Brain microvascular endothelial cell (primary cell): ENCODE data around the gene ST6GALNAC1.
A peak's percentile ranks its signal among the peaks of the same experiment; 100 is the strongest.

Experiments
- DNase-seq: peaks from one replicate; pipeline ENCODE4 v3.0.0-alpha.2; 2020
- H3K27ac ChIP-seq: fragments of 250-450 bp; sonication (Bioruptor Pico); 2 replicates; pipeline ENCODE4 v1.5.1; 2020; ENCODE audit warnings: mild to moderate bottlenecking, moderate library complexity
- H3K27me3 ChIP-seq: fragments of 250-450 bp; sonication (Bioruptor Pico); replicated peaks from 2 replicates; pipeline ENCODE4 v1.5.1; 2020; ENCODE audit warnings: mild to moderate bottlenecking
- H3K36me3 ChIP-seq: fragments of 250-450 bp; sonication (Bioruptor Pico); replicated peaks from 2 replicates; pipeline ENCODE4 v1.5.1; 2020; ENCODE audit warnings: mild to moderate bottlenecking
- H3K4me3 ChIP-seq: 2 replicates; pipeline ENCODE4 v1.5.1; 2011; ENCODE audit warnings: low read depth, mild to moderate bottlenecking, control low read depth, low read length, moderate library complexity
- in situ Hi-C: cut with HindIII; loops from 2 replicates; pipeline ENCODE4 v1.10.0; 2017; ENCODE audit warnings: low sequenced_read_pairs, low pct_ligation_motif_present
- TF ChIP-seq, protein P1 (sequence below): IDR thresholded peaks from 2 replicates; pipeline ENCODE4 v1.5.1; 2011; ENCODE audit warnings: low read depth, mild to moderate bottlenecking, moderate library complexity, low read length, control low read depth, inconsistent platforms; ENCODE audit errors: missing control alignments

Gene ST6GALNAC1, protein sequence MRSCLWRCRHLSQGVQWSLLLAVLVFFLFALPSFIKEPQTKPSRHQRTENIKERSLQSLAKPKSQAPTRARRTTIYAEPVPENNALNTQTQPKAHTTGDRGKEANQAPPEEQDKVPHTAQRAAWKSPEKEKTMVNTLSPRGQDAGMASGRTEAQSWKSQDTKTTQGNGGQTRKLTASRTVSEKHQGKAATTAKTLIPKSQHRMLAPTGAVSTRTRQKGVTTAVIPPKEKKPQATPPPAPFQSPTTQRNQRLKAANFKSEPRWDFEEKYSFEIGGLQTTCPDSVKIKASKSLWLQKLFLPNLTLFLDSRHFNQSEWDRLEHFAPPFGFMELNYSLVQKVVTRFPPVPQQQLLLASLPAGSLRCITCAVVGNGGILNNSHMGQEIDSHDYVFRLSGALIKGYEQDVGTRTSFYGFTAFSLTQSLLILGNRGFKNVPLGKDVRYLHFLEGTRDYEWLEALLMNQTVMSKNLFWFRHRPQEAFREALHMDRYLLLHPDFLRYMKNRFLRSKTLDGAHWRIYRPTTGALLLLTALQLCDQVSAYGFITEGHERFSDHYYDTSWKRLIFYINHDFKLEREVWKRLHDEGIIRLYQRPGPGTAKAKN

DNA sequence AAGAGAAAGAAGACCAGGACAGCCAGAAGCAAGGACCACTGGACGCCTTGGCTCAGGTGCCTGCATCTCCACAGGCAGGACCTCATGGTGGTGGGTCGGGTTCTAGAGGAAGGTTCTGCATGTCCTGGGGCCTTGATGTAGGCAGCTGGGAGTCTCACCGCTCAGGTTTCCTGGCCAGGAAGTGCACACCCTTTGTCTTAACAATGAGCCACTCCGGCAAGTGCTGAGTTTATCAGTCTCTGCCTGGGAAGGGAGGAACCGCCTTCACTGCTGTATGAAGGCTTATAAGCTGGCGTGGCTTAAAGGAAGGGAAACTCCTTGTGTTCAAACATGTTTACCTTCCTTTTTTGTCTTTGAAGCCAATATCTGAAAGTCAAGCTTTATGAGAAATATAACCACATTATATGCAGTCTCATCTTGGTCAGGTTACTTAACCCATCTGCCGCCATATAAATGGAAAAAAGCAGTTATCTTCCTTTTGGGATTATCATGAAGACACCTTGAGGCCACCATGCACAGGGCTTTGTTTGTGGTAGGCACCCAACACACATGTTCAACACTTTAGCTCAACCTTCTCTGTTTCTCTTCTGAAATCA, at the start of gene ST6GALNAC1:
TSS of gene ST6GALNAC1 (minus strand) at position 205 of the 596 bp plus-strand sequence. CDS start at position 86, 119 bp downstream.
- no peaks in the 10 kb centered on the region for H3K36me3 ChIP-seq
- no peak within 1 kb of the TSS for H3K4me3 ChIP-seq
- no peak within 1 kb of the TSS for H3K27ac ChIP-seq
- TF ChIP-seq, protein P1, sequence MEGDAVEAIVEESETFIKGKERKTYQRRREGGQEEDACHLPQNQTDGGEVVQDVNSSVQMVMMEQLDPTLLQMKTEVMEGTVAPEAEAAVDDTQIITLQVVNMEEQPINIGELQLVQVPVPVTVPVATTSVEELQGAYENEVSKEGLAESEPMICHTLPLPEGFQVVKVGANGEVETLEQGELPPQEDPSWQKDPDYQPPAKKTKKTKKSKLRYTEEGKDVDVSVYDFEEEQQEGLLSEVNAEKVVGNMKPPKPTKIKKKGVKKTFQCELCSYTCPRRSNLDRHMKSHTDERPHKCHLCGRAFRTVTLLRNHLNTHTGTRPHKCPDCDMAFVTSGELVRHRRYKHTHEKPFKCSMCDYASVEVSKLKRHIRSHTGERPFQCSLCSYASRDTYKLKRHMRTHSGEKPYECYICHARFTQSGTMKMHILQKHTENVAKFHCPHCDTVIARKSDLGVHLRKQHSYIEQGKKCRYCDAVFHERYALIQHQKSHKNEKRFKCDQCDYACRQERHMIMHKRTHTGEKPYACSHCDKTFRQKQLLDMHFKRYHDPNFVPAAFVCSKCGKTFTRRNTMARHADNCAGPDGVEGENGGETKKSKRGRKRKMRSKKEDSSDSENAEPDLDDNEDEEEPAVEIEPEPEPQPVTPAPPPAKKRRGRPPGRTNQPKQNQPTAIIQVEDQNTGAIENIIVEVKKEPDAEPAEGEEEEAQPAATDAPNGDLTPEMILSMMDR: no peak
- in situ Hi-C loops: no loop called here
- no peaks in the 10 kb centered on the region for H3K27me3 ChIP-seq
- DNase-seq: no peak

DNA sequence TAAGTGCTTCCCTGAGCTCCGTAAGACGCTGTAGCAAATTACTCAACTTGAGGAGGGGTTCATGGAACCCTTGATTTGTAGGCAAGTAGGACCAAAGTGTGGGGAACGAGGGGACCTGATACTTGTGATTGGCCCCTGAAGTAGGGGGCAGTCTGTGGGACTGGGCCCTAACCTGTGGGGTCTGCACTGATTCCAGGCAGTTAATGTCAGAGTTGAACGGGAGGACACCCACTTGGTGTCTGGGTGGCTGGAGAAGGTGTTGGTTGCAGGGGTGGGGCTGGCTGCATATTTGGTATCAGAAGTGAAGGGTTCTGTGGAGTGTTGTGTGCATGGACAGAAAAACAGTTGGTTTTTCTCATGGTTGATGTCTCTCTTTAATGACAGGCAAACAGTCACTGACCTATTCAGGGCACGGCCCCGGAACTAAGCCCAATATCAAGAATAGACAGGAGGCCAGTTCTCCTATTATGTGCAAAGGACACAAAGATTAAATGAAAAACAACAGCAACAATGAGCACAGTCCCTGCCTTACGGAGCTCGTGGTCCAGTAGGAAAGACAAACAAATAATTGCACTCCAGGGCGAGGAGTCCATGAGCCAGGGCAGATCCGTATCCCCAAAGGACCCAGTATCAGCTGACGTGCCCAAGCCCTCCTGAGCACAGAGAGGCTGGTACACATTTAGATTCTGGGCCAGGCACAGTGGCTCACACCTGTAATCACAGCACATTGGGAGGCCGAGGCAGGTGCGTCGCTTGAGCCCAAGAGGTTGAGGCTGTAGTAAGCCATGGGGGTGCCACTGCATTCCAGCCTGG, 48.0 kb upstream of the ST6GALNAC1 start:
- no peak overlapping the region for H3K4me3 ChIP-seq
- TF ChIP-seq, protein P1: no peak
- H3K27me3 ChIP-seq: no peaks in the 10 kb centered on the region
- peaks cover 13% of the 10 kb centered on the region for H3K36me3 ChIP-seq
- no peak for DNase-seq
- H3K27ac ChIP-seq: no peak overlapping the region
- in situ Hi-C loops: no loop called here

DNA sequence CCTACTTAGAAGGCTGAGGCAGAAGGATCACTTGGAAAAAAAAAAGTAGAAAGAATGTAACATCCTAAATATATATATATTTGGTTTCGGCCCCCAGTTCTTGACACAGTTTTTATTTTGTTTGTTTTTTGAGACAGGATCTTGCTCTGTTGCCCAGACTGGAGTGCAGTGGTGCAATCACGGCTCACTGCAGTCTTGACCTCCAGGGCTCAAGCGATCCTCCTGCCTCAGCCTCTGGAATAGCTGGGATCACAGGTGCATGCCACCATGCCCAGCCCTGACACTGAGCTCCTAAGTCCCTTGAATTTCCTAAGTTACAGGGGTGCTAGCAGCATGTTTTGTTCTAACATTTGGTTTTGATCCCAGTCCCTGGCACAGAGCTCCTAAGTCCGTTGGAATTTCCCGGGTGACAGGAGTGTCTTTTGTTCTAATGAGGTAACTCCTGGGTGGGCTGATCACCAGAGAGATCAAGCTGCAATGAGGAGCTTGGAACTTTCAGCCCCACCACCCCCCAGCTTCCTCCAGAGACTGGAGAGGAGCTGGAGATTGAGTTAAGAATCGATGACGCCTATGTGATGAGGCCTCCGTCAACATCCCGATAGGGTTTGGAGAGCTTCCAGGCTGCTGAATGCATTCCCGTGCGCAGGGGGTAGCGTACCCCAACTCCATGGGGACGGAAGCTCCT, 47.2 kb upstream of the ST6GALNAC1 start:
- H3K36me3 ChIP-seq: peaks cover 12% of the 10 kb centered on the region
- no peak overlapping the region for H3K4me3 ChIP-seq
- in situ Hi-C loops: no loop called here
- DNase-seq: no peak
- no peak overlapping the region for H3K27ac ChIP-seq
- H3K27me3 ChIP-seq: no peaks in the 10 kb centered on the region
- TF ChIP-seq, protein P1: no peak

DNA sequence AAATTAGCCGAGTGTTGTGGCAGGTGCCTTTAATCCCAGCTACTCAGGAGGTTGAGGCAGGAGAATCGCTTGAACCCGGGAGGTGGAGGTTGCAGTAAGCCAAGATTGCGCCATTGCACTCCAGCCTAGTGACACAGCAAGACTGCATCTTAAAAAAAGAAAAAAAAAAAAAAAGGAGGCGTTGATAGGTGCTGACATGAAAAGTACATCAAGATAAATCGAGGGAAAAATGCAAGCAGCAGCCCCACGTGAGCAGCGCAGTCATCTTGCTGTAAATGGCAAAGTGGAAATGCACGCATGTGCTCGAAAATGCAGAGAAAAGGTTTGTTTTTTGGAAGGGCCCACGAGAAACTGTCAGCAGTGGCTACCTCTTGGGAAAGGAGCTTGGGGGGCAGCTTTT, 46.3 kb upstream of the ST6GALNAC1 start:
- DNase-seq: no peak
- Histone ChIP-seq H3K4me3 (no peak overlapping the region), H3K27ac (no peak overlapping the region), H3K36me3 (peaks cover 14% of the 10 kb centered on the region), H3K27me3 (no peaks in the 10 kb centered on the region)
- TF ChIP-seq, protein P1: no peak
- in situ Hi-C loops: no loop called here

DNA sequence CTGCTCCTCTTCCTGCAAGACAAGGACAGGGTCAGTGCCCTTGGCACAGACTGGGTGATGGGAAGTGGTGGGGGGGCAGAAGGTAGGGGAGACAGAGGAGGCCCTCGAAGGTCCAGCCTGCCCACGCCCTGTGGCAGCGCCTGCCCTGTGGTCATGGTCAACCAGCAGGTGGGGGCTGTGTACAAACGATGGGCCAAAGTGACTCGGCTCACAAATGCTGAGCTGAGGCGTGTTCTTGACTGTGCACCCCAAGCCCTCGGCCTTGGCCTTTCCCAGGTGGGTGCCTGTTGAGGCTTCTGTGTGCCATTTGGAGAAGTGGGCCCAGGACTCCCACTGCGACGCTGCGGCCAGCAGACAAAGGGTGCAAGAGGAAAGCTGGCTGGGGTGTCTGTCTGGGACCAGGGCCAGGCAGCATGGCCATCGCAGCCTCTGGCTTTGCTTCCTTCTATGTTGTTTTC, 44.6 kb upstream of the ST6GALNAC1 start:
- no peak overlapping the region for H3K4me3 ChIP-seq
- peaks cover 26% of the 10 kb centered on the region for H3K36me3 ChIP-seq
- H3K27ac ChIP-seq: peak overlapping the region; percentile 63
- in situ Hi-C loops: no loop called here
- no peak for DNase-seq
- TF ChIP-seq, protein P1: peak; percentile 17
- H3K27me3 ChIP-seq: no peaks in the 10 kb centered on the region
